ENCODE data around the gene PRR20G. TPM values are rescaled to one million over a fixed set of nuclear protein-coding genes. Genes with fewer than 3 reads are reported as not detected.

Gene PRR20G
- 0.23 TPM in 1 of 2 replicates, not detected in the other for polyA plus RNA-seq

DNA sequence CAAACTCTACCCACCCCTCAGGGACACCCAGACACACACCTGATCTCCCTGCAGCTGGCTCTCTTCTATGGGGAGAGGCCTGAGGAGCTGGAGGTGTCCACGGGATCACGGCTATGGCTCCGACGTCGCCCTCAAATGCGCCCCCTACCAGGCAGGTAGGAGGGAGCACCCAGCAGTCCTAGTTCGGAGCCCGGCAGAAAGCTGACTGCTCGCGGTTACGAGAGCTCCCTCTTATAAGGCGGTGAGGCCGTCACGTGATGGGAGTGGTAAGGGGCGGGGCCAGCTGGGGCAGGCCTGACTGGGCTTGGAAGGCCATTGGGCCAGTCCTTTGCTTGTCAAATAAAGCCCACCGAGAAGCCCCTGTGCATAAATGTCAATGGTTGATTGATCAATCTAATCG lies at the start of gene PRR20G:
TSS of gene PRR20G (minus strand) at position 207 of the 400 bp plus-strand sequence. CDS start 681 bp downstream, outside the sequence.

Other genes with a start within 250 kb of the PRR20G start
- gene PRR23E, start 94.9 kb downstream of the PRR20G start, polyA plus RNA-seq = not detected in 2 replicates